ENCODE measurements around the gene PAGR1.

Gene PAGR1

DNA sequence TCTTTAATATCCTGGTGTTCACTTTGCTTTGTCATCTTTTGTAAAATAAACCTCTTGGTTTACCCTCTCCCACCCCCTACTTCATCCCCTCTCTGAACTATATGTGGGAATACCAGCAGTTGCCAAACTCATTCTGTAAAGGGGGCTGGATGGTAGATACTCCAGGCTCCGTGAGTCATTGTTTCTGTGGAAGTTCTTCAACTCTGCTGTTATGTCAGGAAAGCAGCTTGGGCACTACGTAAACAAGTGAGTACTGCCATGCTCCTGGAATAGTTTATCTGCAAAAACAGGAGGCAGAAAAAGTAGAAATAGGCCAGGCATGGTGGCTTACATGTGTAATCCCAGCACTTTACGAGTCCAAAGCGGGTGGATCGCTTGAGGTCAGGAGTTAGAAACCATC lies 21.9 kb downstream of the PAGR1 start:
- DNase-seq (ENCODE audit: low read depth), result no peak
- TF ChIP-seq POLR2A (IDR thresholded peaks at IDR 0.05; ENCODE audit: extremely low read depth, insufficient read length) (no peak), MYC (IDR thresholded peaks at IDR 0.05; ENCODE audit: low read depth, low read length) (no peak)
- TF ChIP-seq, protein P1, sequence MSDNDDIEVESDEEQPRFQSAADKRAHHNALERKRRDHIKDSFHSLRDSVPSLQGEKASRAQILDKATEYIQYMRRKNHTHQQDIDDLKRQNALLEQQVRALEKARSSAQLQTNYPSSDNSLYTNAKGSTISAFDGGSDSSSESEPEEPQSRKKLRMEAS (IDR thresholded peaks at IDR 0.05; ENCODE audit: low read depth, low read length), result no peak
- TF ChIP-seq, protein P2, sequence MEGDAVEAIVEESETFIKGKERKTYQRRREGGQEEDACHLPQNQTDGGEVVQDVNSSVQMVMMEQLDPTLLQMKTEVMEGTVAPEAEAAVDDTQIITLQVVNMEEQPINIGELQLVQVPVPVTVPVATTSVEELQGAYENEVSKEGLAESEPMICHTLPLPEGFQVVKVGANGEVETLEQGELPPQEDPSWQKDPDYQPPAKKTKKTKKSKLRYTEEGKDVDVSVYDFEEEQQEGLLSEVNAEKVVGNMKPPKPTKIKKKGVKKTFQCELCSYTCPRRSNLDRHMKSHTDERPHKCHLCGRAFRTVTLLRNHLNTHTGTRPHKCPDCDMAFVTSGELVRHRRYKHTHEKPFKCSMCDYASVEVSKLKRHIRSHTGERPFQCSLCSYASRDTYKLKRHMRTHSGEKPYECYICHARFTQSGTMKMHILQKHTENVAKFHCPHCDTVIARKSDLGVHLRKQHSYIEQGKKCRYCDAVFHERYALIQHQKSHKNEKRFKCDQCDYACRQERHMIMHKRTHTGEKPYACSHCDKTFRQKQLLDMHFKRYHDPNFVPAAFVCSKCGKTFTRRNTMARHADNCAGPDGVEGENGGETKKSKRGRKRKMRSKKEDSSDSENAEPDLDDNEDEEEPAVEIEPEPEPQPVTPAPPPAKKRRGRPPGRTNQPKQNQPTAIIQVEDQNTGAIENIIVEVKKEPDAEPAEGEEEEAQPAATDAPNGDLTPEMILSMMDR (IDR thresholded peaks at IDR 0.05; ENCODE audit: low read depth, low read length), result no peak
- H3K4me3 ChIP-seq (ENCODE audit: low read depth, low read length), result no peak overlapping the region

DNA sequence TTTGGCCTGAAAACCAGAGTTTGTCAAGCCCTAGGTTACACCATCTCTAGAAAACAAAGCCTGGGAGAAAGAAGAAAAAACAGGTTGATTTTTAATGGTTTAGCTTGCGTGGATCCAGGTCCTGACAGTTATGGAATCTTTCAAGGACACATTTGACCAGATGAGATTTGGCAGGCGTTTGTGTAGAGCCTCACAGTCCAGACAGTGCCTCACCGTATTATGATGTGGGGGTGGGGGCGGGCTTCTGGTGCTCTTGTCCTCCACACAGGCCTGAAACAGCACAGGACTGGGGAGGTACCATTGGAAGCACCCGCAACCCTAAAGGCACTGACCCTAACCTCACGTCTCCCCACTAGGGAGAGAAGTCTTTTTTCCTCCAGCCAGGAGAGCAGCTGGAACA lies 23.9 kb downstream of the PAGR1 start:
- no peak for DNase-seq (ENCODE audit: low read depth)
- no peak overlapping the region for H3K4me3 ChIP-seq (ENCODE audit: low read depth, low read length)
- TF ChIP-seq, protein P2 (IDR thresholded peaks at IDR 0.05; ENCODE audit: low read depth, low read length), result no peak
- TF ChIP-seq MYC (IDR thresholded peaks at IDR 0.05; ENCODE audit: low read depth, low read length), result no peak
- TF ChIP-seq, protein P1 (IDR thresholded peaks at IDR 0.05; ENCODE audit: low read depth, low read length), result no peak
- TF ChIP-seq POLR2A (IDR thresholded peaks at IDR 0.05; ENCODE audit: extremely low read depth, insufficient read length), result no peak

DNA sequence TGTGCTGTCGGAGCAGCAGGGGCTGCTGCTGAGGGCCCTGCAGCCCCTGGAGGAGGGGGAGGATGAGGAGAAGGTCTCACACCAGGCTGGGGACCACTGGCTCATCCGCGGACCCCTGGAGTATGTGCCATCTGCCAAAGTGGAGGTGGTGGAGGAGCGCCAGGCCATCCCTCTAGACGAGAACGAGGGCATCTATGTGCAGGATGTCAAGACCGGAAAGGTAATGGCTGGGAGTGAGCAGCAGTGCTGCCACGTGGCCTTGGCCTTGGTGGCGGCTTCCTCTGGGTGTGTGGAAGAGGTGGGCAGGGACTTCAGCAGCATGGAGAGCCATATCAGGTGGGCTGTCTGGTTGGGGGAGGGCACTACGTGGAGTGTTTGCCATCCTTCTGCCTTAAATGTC lies 24.3 kb downstream of the PAGR1 start:
- no peak for DNase-seq (ENCODE audit: low read depth)
- H3K4me3 ChIP-seq (ENCODE audit: low read depth, low read length), result no peak overlapping the region
- TF ChIP-seq MYC (IDR thresholded peaks at IDR 0.05; ENCODE audit: low read depth, low read length) (no peak), POLR2A (IDR thresholded peaks at IDR 0.05; ENCODE audit: extremely low read depth, insufficient read length) (no peak)
- TF ChIP-seq, protein P2 (IDR thresholded peaks at IDR 0.05; ENCODE audit: low read depth, low read length), result no peak
- TF ChIP-seq, protein P1 (IDR thresholded peaks at IDR 0.05; ENCODE audit: low read depth, low read length), result no peak

DNA sequence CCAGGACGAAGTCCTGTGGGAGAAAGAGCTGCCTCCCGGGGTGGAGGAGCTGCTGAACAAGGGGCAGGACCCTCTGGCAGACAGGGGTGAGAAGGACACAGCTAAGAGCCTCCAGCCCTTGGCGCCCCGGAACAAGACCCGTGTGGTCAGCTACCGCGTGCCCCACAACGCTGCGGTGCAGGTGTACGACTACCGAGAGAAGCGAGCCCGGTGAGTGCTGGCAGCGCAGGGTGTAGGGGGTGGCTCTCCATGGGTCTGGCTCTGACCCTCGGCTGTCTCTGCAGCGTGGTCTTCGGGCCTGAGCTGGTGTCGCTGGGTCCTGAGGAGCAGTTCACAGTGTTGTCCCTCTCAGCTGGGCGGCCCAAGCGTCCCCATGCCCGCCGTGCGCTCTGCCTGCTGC lies 25.7 kb downstream of the PAGR1 start:
- TF ChIP-seq, protein P2 (IDR thresholded peaks at IDR 0.05; ENCODE audit: low read depth, low read length), result no peak
- TF ChIP-seq, protein P1 (IDR thresholded peaks at IDR 0.05; ENCODE audit: low read depth, low read length), result no peak
- TF ChIP-seq POLR2A (IDR thresholded peaks at IDR 0.05; ENCODE audit: extremely low read depth, insufficient read length), result no peak
- TF ChIP-seq MYC (IDR thresholded peaks at IDR 0.05; ENCODE audit: low read depth, low read length), result no peak
- DNase-seq (ENCODE audit: low read depth), result no peak
- H3K4me3 ChIP-seq (ENCODE audit: low read depth, low read length), result no peak overlapping the region

DNA sequence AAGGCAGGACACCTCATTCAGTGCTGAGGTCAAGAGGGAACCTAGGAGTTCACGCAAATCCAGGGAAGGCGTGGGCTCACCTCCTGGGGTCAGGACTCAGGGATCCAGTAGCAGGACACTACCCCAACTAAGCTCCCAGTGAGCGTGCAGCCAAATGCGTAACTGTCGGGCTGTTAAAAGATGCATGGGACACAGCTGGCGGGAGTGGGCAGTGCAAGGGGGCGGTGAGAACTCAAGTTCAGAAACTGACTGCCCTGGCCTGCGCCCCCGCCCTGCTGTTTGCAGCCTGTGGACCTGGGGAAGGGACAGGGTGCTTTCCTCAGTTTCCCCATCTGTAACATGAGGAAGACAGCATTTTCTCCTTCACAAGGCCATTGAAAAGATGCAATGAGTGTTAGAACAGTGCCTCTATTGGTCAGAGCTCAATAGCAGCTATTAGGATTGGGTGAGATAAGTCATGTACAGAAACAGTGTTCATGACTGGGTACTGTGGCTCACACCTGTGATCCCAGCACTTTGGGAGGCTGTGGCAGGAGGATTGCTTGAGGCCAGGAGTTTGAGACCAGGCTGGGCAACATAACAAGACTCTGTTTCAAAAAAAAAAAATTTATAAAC lies 26.9 kb downstream of the PAGR1 start:
- TF ChIP-seq MYC (IDR thresholded peaks at IDR 0.05; ENCODE audit: low read depth, low read length), result no peak
- TF ChIP-seq, protein P2 (IDR thresholded peaks at IDR 0.05; ENCODE audit: low read depth, low read length), result peak; percentile 14
- H3K4me3 ChIP-seq (ENCODE audit: low read depth, low read length), result no peak overlapping the region
- no peak for DNase-seq (ENCODE audit: low read depth)

DNA sequence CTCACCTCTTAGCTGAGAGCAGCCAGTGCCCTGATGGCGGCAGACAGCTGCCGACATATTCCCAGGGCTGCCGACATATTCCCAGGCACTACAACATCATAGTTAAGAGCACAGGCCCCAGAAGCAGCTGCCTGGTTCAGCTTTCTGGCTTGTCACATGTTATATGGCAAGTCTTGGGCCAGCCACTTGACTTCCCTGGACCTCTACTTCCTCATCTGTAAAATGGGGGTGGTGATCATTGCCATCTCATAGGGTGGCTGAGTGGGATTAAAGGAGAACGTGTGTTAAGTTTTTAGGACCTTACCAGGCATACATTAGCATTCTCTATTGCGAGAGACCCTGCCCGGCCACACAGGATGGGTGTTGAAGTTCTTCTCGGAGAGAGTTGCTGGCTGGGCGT lies 28.0 kb downstream of the PAGR1 start:
- TF ChIP-seq, protein P2 (IDR thresholded peaks at IDR 0.05; ENCODE audit: low read depth, low read length), result no peak
- no peak for TF ChIP-seq POLR2A (IDR thresholded peaks at IDR 0.05; ENCODE audit: extremely low read depth, insufficient read length)
- TF ChIP-seq, protein P1 (IDR thresholded peaks at IDR 0.05; ENCODE audit: low read depth, low read length), result no peak
- no peak for TF ChIP-seq MYC (IDR thresholded peaks at IDR 0.05; ENCODE audit: low read depth, low read length)
- DNase-seq (ENCODE audit: low read depth), result no peak

More for the DNA sequence above, 28.0 kb downstream of the PAGR1 start:
- H3K4me3 ChIP-seq (ENCODE audit: low read depth, low read length), result no peak overlapping the region
